Measurements from ENCODE around the gene OTUD7B.

GRCh38 chr1:149963358-149963757 is 47.2 kb downstream of the OTUD7B start:
- TF ChIP-seq CTCF (IDR thresholded peaks at IDR 0.05) (no peak), POLR2A (IDR thresholded peaks at IDR 0.05) (no peak)

Measured in adrenal gland (tissue), 5 donors.